Fibroblast of peridontal ligament (primary cell): ENCODE measurements around the gene SCG5.

Experiments
- DNase-seq: peaks from one replicate; pipeline ENCODE4 v3.0.0-alpha.2; 2010; ENCODE audit errors: extremely low read depth

SCG5 gene

GRCh38 chr15:32659340-32660155 is 18.0 kb downstream of the SCG5 start:
- peak; percentile 86 for DNase-seq

DNA sequence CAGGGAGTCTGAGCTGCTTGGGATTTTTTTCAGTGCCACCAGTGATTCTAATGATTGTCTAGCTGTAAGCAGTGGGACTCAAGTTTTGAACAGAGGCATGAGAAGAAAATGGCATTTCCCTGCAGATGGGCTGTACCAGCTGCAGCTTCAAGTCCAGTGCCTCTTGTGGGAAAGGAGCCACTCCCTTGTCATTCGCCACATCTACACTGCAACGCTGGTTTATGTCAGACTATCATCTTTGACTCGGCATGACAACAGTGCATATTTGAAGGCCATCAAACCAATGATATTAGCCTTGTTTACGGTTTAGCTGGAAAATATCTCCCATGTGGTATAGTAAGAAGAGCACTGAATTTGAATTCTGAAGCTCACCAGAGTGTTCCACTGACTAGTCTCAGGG is 22.2 kb downstream of the SCG5 start:
- no peak for DNase-seq

GRCh38 chr15:32664796-32665195 is 23.3 kb downstream of the SCG5 start:
- no peak for DNase-seq

GRCh38 chr15:32667321-32667720 is 25.8 kb downstream of the SCG5 start:
- DNase-seq = no peak

DNA sequence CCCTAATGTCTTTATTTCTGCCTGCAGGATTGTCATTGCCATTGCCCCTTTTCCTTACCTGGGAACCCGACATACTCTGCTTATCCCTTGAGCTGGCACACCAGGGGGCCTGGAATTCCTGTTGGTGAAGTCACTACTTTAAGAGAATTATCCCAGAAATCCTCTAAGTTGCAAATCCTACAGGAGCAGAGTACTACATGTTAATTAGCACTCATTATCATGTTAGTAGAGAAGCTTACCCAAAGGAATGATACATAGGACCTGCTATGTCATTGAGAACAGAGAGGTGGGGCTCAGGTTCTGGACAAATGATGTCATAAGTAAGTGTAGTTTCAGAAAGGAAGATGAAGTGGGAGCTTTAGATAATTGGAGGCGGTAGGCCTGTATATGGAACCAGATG is 27.4 kb downstream of the SCG5 start:
- no peak for DNase-seq

DNA sequence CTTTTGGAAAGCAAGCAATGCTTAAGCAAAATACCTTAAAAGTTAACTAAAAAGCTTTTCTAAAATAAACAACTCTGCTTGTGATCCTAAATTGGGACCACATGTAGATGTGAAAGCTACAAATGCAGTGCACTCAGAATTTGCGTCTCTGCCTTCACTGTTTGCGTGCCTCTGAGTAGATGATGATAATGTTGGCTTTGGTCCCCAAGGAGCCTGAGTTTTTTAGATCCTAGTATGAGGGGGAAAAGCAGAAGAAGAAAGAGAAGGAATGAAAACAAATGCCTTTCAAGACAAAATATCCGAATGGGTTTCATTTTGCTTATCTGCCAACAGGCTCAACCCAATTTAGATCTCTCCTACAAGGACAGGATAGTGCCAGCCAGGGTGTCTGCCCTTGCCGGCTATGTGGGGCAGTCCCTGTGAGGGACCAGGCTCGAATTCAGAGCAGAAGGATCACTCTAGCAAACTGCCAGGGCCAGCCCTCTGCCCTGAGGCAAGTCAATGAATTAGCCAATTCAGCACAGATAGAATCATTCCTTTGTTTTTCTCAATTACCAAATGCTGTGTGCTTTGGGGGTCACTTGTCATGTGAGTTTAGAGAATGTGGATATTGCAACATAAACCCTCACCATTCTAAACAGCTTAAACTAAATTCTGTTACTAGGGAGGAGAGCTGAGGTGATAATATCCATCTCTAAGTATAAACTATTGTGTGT is 28.5 kb downstream of the SCG5 start:
- DNase-seq = peak; percentile 99

DNA sequence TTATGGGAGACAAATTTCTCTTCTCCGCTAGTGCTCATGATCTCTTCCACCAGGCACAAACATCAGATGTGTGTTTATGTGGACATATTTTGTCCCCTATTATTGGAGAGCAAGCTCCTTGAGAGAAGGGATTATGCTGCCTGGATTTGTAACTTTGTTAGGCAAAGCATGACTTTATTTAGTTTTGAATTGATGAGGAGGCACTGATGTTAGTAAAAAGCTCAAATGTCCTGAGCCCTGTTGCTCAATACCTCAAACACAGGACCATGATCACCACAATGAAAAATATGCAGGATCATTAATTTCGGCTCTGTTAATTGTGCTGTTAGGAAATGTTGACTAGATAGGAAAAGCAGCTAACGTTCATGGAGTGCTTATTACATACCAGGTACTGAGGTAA is 29.1 kb downstream of the SCG5 start:
- peak; percentile 65 for DNase-seq

DNA sequence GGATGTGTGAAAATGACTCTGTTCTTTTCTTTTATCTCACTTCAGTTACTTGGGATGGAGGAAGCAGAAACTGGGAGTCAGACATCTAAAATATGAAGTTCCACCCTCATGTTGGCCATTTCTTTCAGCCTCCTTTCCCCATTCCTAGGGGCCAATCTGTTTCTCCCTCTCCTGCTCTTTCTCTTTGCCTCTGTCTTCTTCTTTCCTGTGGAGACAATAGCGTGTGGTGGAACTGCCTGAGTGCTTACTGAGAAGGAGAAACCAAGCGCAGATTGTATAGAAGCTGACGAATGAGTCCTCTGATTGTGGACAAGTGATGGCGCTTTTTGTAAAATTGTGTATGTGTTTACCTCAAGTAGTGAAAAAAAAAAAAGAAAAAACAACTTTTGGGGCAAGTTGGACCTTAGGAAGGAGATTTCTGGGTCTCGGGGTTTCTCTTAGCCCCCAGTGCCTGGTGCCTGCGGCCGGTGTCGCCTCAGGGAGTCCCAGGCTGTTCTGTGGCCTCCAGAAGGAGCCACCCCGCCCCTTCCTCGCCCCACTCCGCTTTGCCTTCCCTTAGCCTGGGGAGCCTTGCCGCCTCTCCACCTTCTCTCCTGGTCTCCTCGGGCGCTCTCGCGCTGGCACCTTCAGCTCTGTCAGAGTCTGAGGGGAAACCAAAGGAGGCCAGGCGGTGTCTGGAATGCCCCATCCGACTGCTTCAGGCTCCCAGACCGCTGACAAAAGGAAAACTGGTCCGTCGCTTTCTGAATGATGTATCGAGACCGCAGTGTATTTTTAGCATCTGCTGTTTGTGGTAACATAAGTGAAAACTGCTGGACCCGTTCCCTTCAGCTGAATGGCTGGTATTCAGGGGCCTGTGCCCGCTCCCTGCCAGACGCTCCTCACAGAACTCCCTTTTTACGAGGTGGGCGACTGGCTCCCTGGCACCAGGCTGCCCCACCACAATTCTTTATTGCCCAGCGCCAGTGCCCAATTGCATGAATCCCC is 30.1 kb downstream of the SCG5 start:
- DNase-seq = no peak

GRCh38 chr15:32674681-32675080 is 33.2 kb downstream of the SCG5 start:
- DNase-seq = no peak

DNA sequence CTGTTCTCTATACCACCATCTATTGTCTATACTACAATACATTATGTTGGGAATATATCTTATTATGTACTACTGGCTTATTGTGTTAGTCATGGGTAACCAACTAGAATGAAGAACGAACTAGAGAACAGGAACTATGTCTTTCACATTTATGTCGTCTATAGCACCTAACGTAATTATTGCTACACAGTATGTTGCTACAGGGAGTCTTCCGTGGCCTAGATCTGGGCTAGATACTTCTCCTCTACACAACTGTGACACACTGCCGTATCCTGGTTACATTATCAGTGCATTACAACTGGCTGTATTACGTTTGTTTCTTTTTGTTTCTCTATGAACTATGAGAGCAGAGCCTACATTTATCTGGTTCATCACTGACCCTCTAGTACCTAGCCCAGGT is 34.0 kb downstream of the SCG5 start:
- DNase-seq = no peak

DNA sequence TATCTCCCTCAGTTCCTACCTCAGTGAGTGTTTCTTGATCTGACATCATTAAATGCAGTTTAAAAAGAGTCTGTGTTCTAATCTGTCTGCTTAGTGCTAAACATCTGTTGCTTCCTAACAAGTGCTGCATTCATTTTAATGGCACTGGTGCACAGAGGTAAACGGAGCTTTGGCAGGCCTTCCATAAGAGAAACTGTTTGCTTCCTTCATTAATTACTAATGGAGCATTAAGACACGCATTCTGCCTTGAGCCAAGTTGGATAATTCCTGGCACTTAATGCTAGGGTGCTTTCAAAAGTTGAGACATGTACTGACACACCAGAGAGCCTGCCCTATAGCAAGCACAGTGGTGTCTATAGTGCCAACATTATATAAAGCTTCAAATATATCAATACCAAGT is 34.7 kb downstream of the SCG5 start:
- DNase-seq = no peak

- DNase-seq = no peak
These were observed 35.8 kb downstream of the SCG5 start for GRCh38 chr15:32677238-32677750.

- no peak for DNase-seq
These were observed 37.8 kb downstream of the SCG5 start for GRCh38 chr15:32679298-32679690.

- peak; percentile 98 for DNase-seq
These were observed 41.1 kb downstream of the SCG5 start for GRCh38 chr15:32682569-32682968.

DNA sequence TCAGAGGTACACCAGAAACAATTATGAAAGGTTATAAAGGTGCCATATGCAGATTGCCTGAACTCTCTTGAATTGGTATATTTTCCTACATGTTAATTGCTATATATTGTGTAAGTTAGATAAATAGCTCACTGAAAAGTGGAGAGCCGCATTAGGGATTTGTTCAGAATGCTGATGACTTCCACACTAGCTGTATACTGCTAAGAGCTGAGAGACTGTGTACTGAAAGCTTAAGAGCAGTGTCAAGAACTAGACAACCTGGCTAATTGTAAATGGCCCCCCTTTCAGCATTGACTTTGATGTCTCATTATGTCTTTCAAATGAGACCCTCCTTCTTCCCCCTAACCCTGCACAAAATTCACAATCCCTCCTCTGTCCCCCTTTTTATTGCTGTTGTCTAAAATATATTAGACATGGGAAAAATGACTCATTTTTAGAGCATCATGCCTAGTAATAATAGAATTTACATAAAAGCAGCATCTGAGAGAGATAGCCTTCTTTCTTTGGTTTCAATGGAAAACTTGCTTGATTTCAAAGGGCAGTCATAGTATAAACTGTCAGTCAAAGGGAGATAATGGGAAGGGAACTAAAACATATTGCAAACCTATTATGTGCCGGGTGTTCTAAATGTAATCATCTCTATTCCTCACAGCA is 41.6 kb downstream of the SCG5 start:
- DNase-seq = no peak

- peak; percentile 91 for DNase-seq
These were observed 42.5 kb downstream of the SCG5 start for GRCh38 chr15:32683906-32684584.

DNA sequence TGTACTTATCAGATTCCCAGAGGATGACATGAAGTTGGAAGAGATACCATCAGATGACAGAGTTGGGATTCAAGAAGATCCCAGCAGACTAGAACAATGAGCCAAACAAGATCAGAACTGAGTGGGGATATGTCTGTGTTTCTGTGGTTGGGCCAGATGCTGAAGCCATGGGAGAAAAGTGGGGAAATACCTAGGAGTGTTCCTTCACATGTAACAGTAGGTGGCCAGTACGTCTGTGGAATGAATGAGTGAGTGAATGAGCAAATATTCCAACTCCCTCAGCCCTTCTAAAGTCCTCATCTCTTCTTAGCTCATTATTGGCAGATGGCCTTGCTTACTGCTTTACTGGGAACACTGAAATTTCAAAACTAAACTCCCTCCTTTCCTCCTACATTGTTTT is 44.1 kb downstream of the SCG5 start:
- peak; percentile 63 for DNase-seq

GRCh38 chr15:32687556-32687955 is 46.0 kb downstream of the SCG5 start:
- DNase-seq = no peak

- DNase-seq = no peak
These were observed 46.7 kb downstream of the SCG5 start for GRCh38 chr15:32688151-32688639.

DNA sequence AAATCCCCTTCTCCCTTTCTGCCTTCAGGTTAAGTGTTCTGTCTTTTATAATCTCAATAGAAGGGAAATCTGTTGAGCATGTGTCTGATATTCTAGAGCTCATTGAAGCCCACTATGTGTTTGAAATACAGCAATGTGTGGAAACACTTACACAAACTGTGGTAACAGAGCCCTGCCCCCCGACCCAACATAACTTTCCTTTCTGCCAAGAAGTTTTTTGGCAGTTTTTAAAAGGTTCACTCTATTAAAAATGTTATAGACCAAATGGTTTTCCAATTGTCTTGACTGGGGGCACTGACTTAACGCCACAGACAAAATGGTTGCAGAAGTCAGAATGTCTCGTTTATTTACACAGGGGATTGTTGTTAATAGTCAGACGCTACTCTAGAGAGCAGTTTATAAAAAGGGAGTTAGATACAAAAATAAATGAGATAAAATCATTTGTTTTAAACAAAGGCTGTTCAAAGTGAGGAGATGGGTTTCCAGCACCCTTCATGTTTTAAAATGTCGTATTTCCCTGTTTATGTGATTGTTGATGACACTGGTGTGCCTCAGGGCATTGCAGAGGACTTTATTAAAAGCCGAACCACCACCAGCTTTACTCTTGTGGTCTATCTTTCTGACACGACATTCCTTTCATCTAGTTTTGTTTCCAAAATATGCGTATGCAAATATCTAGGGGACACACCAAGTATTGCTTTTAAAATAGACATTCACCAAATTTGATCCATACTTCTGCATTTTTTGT is 49.6 kb downstream of the SCG5 start:
- no peak for DNase-seq
